SW480 (cell line): ENCODE measurements around the gene RIMBP2.

Source experiments
- DNase-seq: peaks from one replicate; pipeline ENCODE4 v3.0.0-alpha.2; 2016; ENCODE audit warnings: low spot score

The RIMBP2 gene

GRCh38 chr12:130633771-130634170, 82.3 kb downstream of the RIMBP2 start:
- DNase-seq = peak; percentile 83

GRCh38 chr12:130632642-130633041, 83.5 kb downstream of the RIMBP2 start:
- DNase-seq = peak; percentile 64

GRCh38 chr12:130628304-130628703, 87.8 kb downstream of the RIMBP2 start:
- DNase-seq = no peak

GRCh38 chr12:130627175-130627574, 88.9 kb downstream of the RIMBP2 start:
- no peak for DNase-seq

- DNase-seq = no peak
These were observed 89.5 kb downstream of the RIMBP2 start for GRCh38 chr12:130626601-130627000.

- no peak for DNase-seq
These were observed 90.9 kb downstream of the RIMBP2 start for GRCh38 chr12:130625201-130625600.

GRCh38 chr12:130622803-130623202, 93.3 kb downstream of the RIMBP2 start:
- no peak for DNase-seq

- no peak for DNase-seq
These were observed 94.3 kb downstream of the RIMBP2 start for GRCh38 chr12:130621696-130622298.

GRCh38 chr12:130620756-130621155, 95.3 kb downstream of the RIMBP2 start:
- DNase-seq = no peak

- no peak for DNase-seq
These were observed 95.8 kb downstream of the RIMBP2 start for GRCh38 chr12:130620281-130620680.

GRCh38 chr12:130619385-130620001, 96.6 kb downstream of the RIMBP2 start:
- no peak for DNase-seq

- peak; percentile 18 for DNase-seq
These were observed 98.9 kb downstream of the RIMBP2 start for GRCh38 chr12:130617219-130617618.

GRCh38 chr12:130615861-130616345, 100.2 kb downstream of the RIMBP2 start:
- DNase-seq = no peak

GRCh38 chr12:130614530-130614905, 101.6 kb downstream of the RIMBP2 start:
- DNase-seq = no peak

- DNase-seq = no peak
These were observed 102.1 kb downstream of the RIMBP2 start for GRCh38 chr12:130613831-130614529.

- no peak for DNase-seq
These were observed 103.0 kb downstream of the RIMBP2 start for GRCh38 chr12:130613131-130613530.

GRCh38 chr12:130611026-130611905, 104.8 kb downstream of the RIMBP2 start:
- no peak for DNase-seq

GRCh38 chr12:130609966-130610365, 106.1 kb downstream of the RIMBP2 start:
- DNase-seq = no peak

GRCh38 chr12:130608831-130609230, 107.3 kb downstream of the RIMBP2 start:
- DNase-seq = no peak

- no peak for DNase-seq
These were observed 108.0 kb downstream of the RIMBP2 start for GRCh38 chr12:130608132-130608531.

GRCh38 chr12:130606231-130606630, 109.9 kb downstream of the RIMBP2 start:
- no peak for DNase-seq

- DNase-seq = peak; percentile 56
These were observed 112.6 kb downstream of the RIMBP2 start for GRCh38 chr12:130603396-130603965.
